CD1c-positive myeloid dendritic cell (primary cell): Measurements from ENCODE around the gene LIPC.

ENCODE experiments used
- DNase-seq: peaks from one replicate; pipeline ENCODE4 v3.0.0-alpha.2; 2016; ENCODE audit errors: extremely low spot score

LIPC gene

GRCh38 chr15:58616171-58616570, 184.4 kb downstream of the LIPC start:
- no peak for DNase-seq
